HG03442 (cell line): ENCODE results near the gene MYRIP.

ENCODE experiments used
- ATAC-seq: cut with Tn5 transposase; IDR thresholded peaks from one replicate; pipeline ENCODE4 v1.9.1; 2021; ENCODE audit warnings: mild to moderate bottlenecking, moderate library complexity; ENCODE audit not compliant: unreplicated experiment

Gene MYRIP

GRCh38 chr3:40178012-40178594 is 368.7 kb downstream of the MYRIP start:
- no peak for ATAC-seq

DNA sequence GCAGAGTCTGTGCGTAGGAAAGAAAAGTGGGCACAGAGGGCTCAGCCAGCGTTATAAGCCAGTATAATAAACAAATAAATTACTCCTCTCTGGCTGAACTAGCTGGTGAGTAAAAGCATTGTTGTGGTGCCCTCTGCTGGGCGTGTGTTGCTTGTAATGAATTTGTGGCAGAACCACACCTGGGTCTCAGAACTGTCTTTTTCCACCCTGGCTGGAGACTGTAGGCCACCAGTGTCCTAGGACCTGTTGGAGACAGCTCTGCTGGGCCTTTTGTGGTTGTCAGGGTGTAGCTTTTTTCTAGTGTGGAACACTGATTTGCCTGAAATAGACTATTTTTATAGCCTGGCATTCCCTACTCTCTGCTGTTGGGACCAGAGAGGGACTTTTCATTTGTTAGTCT is 369.6 kb downstream of the MYRIP start:
- no peak for ATAC-seq

DNA sequence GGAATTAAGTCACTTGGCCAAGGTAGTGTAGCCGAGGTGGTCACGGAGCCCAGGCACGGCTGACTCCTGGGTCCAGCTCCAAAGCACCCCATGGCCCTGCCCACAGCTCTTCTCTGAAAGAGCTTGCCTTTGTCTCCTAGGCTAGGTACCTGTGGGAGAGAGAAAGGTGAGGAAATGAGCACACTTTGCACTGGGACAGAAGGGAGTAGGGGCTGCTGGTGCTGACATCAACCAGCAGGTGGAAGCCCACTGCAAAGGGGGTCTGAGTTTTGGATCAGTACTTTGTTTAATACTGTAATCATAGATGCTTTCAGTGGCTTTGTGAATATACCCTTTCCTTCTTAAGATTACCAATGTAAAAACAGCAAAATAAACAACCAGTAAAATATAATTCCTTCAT is 371.8 kb downstream of the MYRIP start:
- no peak for ATAC-seq

DNA sequence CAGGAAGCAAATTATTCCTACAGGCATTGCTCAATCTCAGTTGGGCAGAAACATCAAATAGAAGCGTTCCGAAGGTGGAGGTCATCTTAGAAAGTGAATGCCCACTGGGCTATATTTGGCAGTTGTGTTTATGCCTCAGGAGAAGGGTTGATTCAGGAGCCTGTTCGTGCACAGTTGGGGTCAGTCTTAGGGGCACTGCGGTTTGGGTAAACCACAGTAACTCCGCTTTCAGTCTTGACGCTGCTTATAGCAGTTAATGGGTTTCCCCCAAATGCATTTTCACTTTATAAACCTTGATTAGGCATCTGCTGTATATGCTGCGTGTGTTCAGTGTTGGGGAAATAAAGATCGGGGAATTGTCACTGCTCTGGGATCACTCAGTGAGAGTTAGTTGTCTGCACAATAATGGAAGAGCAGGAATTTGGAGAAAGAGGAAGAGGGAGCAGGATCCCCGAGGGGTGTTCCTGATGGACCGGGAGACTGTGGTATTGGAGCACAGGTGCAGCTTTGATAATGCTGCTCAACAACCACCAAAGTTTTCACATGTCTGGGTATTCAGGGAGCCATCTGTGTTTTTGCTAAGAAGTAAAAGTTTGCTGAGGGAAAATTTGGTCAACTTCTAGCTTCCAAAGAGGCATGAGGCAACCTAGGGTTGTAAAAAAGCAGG is 375.8 kb downstream of the MYRIP start:
- ATAC-seq, result peak; percentile 60

GRCh38 chr3:40186508-40186907 is 377.1 kb downstream of the MYRIP start:
- ATAC-seq, result no peak

DNA sequence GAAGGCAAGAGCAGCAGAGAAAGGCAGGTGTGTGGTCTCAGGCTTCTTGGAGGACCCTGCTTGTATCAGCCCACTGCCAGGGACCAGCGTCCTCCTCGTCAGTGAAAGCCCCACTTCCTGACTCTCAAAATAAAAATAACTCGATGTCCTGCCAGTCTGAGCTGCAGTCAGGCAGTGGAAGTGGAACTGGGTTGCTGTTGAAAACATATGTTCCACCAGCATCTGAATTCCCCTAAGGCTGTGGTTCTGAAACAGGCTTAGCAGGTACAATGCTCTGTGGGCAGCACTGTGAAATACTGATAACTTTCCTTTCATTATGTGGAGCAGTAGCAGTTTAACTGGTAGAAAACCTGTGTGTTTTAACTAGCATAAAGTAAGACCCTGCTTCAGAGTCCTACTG is 378.5 kb downstream of the MYRIP start:
- ATAC-seq, result peak; percentile 65

- ATAC-seq, result no peak
These were observed 379.7 kb downstream of the MYRIP start for GRCh38 chr3:40189118-40189517.

- ATAC-seq, result no peak
These were observed 380.6 kb downstream of the MYRIP start for GRCh38 chr3:40190056-40190455.

DNA sequence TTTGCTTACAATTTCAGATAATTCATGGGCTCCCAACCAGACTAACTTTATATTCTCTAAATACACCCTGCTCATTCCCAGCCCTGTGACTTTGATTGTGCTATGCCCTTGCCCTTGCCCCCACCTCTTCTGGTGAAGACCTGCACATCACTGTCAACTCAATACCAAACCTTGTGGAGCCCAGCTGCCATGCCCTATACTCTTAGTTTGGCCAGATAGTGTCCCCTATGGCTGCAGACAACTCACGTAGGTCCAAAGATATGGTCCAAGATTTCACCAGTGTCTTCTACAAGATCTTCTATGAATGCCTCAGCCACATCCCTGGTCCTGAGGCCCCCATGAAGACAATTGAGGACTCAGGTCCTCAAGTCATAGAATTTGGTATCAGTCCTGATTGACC is 381.8 kb downstream of the MYRIP start:
- no peak for ATAC-seq

DNA sequence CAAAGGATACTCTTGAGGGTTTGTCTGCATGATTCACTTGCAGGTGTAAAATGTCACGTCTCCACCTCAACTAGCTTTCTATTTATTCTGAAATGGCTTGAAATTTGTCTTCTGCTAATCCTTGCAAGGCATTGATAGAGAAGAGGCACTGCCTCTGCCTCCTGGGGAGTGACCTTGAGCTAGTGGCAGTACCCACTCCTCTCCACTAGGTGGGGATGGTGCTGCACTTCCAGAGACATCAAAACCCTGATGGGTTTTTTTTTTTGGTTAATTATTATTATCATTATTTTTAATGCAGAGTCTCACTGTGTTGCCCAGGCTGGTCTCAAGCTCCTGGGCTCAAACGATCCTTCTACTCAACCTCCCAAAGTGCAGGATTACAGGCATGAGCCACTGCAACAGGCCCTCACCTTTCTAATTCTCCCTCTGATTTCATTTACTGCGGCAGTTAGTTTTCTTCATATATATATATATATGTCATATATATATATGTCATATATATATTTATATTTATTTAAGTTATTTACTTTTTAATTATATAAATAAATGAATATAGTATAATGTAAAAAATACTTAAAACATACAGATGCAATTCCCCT is 382.5 kb downstream of the MYRIP start:
- peak; percentile 46 for ATAC-seq

DNA sequence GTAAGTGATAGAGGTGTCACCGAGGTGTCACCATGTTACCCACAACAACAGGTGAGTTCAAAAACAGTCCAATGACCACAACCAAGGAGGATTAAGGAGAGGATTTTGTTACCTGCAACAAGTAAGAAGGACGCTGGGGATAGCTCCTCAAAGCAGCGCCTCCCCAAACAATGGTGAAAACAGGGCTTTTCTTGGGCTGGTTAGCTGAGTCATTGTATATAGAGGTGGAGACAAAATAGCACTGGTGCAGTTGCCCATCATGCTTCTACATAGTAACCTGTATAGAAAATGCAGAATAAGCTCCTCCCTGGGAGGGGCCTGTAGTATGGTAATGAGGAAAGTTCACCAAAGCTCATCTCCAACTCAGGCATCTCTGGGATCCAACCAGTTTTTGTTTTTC is 383.2 kb downstream of the MYRIP start:
- ATAC-seq, result no peak

DNA sequence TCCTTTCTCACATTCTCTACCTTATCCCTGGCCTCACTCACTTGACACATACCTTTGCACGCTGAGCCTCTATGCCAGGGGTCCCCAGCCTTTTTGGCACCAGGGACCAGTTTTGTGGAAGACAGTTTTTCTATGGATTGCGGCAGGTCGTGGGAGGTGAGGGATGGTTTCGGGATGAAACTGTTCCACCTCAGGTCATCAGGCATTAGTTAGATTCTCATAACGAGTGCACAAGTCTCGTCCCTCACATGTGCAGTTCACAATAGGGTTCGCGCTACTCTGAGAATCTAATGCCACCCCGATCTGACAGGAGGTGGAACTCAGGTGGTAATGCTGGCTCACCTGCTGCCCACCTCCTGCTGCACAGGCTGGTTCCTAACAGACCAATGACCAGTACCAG is 387.6 kb downstream of the MYRIP start:
- ATAC-seq, result no peak

GRCh38 chr3:40200692-40201316 is 391.4 kb downstream of the MYRIP start:
- ATAC-seq, result no peak

- no peak for ATAC-seq
These were observed 392.4 kb downstream of the MYRIP start for GRCh38 chr3:40201770-40202169.

GRCh38 chr3:40206522-40206921 is 397.1 kb downstream of the MYRIP start:
- no peak for ATAC-seq

DNA sequence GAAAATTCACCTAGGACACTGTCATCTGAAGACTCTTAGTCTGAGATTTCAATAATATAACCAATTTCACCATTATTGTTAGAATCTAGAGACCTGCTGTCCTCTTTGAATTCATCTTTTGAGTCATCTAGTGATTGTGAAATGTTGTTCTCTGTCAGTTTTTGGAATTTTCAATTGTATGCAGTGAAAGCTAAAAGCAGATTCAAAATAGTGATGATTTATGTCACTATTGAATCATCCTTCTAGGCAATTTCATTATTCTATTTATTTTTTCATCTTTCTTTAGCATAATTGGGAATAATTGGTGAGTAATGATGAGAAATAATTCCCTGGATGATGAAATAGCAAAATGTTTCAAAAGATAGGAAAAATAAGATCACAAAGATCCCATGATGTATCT is 398.4 kb downstream of the MYRIP start:
- ATAC-seq, result no peak

DNA sequence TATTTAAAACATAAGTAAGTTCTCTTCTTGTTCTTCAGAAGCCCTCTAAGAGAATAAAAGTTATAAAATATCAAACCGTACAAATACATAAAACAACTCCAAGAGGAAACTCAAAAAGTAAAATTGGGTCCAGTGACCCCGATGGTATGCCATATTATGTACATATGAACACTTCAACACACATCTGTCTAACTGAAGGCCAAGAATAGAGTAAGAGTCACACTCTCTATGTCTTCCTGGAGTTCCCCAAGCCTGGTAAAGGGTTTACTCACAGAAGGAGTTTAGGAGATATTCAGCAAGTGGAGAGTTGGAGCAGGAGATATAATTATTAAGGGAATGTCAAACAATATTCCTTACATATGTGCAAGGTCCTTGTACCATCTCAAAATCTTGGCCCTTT is 398.8 kb downstream of the MYRIP start:
- ATAC-seq, result no peak

- ATAC-seq, result no peak
These were observed 402.2 kb downstream of the MYRIP start for GRCh38 chr3:40211579-40211978.

- no peak for ATAC-seq
These were observed 404.1 kb downstream of the MYRIP start for GRCh38 chr3:40213556-40213955.

GRCh38 chr3:40215015-40215414 is 405.6 kb downstream of the MYRIP start:
- ATAC-seq, result no peak

GRCh38 chr3:40216471-40216870 is 407.1 kb downstream of the MYRIP start:
- no peak for ATAC-seq

DNA sequence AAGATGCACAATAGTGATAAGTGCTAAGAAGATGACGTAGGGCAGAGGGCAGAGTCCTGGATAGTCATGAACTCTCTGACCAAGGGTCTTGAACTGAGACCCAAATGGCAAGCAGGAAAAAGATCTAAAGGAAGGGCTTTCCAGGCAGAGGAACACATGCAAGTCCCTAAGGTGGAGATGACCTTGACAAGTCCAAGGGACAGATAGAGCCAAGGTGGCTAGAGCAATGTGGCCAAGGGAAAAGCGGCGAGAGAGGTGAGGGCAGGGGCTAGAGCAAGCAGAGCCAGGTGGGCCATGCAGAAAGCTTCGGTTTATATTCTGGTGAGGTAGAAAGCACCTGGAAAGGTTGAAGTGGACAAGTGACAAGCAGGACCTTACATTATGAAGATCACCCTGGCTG is 414.4 kb downstream of the MYRIP start:
- no peak for ATAC-seq
